OCI-LY7 (cell line): ENCODE data around the gene TFRC.

ENCODE experiments used
- EZH2phosphoT487 ChIP-seq: fragments of 200-600 bp; sonication (generic); IDR thresholded peaks from 2 replicates; pipeline ENCODE4 v1.6.1; 2018; ENCODE audit warnings: low read depth, borderline replicate concordance, mild to moderate bottlenecking, mixed run types, antibody characterized with exemption, low read length, moderate library complexity, mixed read lengths
- TF ChIP-seq, protein P1 (sequence below): fragments of 200-600 bp; sonication (generic); conservative IDR thresholded peaks from 2 replicates; pipeline ENCODE4 v1.5.1; 2014; ENCODE audit warnings: mild to moderate bottlenecking, antibody characterized with exemption, low read length, moderate library complexity, mixed read lengths

DNA sequence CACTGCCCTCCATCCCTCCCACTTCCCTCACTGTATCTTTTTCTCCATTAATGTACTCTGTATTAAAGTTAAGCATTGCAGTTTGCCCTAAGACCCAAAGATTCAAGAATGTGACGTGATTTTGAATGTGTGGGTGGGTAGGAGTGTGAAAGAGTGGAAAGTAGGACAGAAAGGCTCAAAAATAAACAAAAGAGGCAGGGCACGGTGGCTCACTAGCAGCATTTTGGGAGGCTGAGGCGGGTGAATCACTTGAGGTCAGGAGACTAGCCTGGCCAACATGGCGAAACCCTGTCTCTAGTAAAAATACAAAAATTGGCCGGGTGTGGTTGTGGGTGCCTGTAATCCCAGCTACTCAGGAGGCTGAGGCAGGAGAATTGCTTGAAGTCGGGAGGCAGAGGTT lies 18.4 kb downstream of the TFRC start:
- TF ChIP-seq, protein P1, sequence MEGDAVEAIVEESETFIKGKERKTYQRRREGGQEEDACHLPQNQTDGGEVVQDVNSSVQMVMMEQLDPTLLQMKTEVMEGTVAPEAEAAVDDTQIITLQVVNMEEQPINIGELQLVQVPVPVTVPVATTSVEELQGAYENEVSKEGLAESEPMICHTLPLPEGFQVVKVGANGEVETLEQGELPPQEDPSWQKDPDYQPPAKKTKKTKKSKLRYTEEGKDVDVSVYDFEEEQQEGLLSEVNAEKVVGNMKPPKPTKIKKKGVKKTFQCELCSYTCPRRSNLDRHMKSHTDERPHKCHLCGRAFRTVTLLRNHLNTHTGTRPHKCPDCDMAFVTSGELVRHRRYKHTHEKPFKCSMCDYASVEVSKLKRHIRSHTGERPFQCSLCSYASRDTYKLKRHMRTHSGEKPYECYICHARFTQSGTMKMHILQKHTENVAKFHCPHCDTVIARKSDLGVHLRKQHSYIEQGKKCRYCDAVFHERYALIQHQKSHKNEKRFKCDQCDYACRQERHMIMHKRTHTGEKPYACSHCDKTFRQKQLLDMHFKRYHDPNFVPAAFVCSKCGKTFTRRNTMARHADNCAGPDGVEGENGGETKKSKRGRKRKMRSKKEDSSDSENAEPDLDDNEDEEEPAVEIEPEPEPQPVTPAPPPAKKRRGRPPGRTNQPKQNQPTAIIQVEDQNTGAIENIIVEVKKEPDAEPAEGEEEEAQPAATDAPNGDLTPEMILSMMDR = no peak
- no peak for TF ChIP-seq EZH2phosphoT487
